SH-SY5Y (cell line): ENCODE measurements around the gene TNPO2.

Experiments used
- GATA2 ChIP-seq: IDR thresholded peaks from 2 replicates; pipeline ENCODE4 v1.6.1; 2011; ENCODE audit warnings: mild to moderate bottlenecking, low read depth, low read length
- GATA3 ChIP-seq: IDR thresholded peaks from 2 replicates; pipeline ENCODE4 v1.6.1; 2011; ENCODE audit warnings: low read depth, mild to moderate bottlenecking, low read length, moderate library complexity

- TF ChIP-seq GATA2 (no peak), GATA3 (no peak)
Observed at GRCh38 chr19:12731337-12731736, 7.6 kb upstream of the TNPO2 start.
